Iris pigment epithelial cell (primary cell): ENCODE results near the gene PDS5A.
A peak's percentile ranks its signal among the peaks of the same experiment; 100 is the strongest.
"Not testable (repeated sequence)": the region's sequence is repeated elsewhere in the genome, so short reads cannot be mapped to it uniquely, and the experiment has no call there.

Experiments
- DNase-seq: peaks from one replicate; pipeline ENCODE4 v3.0.0-alpha.2; 2011; ENCODE audit warnings: low read depth

The PDS5A gene

GRCh38 chr4:39977489-39978377 lies at the start of gene PDS5A:
Gene PDS5A (minus strand): TSS chr4:39977911. CDS start chr4:39976577, 1,334 bp downstream.
- DNase-seq, result peak; percentile 89

DNA sequence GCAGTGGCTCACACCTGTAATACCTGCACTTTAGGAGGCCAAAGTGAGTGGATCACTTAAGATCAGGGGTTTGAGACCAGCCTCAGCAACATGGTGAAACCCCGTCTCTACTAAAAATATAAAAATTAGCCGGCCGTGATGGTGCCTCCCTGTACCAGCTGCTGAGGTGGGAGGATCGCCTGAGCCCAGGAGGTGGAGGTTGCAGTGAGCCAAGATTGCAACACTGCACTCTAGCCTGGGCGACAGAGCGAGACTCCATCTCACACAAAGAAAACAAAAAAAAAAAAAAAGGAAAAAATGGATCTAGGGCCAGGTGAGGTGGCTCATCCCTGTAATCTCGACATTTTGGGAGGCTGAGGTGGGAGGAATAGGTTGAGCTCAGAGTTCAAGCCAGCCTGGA lies 46.3 kb upstream of the PDS5A start:
- not testable (repeated sequence) for DNase-seq

DNA sequence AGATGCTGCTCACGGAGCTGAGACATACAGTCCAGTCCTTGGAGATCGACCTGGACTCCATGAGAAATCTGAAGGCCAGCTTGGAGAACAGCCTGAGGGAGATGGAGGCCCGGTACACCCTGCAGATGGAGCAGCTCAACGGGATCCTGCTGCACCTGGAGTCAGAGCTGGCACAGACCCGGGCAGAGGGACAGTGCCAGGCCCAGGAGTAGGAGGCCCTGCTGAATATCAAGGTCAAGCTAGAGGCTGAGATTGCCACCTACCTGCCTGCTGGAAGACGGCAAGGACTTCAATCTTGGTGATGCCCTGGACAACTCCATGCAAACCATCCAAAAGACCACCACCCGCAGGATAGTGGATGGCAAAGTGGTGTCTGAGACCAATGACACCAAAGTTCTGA lies 43.4 kb upstream of the PDS5A start:
- DNase-seq, result not testable (repeated sequence)

GRCh38 chr4:40020221-40020620 lies 42.5 kb upstream of the PDS5A start:
- DNase-seq, result no peak

DNA sequence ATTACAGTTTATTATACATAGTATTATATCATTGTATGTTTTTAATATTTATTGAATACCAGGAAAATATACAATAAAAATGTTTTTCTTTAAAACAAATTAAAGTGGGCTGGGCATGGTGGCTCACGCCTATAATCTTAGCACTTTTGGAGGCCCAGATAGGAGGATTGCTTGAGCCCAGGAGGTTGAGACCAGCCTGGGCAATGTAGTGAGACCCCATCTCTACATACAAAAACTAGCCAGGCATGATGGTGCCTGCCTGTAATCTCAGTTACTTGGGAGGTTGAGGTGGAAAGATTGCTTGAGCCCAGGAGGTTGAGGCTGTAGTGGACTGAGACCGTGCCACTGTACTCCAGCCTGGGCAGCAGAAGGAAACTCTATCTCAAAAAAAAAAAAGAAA lies 38.3 kb upstream of the PDS5A start:
- no peak for DNase-seq

GRCh38 chr4:40003986-40004385 lies 26.3 kb upstream of the PDS5A start:
- peak; percentile 67 for DNase-seq

GRCh38 chr4:40000711-40001110 lies 23.0 kb upstream of the PDS5A start:
- DNase-seq, result no peak

DNA sequence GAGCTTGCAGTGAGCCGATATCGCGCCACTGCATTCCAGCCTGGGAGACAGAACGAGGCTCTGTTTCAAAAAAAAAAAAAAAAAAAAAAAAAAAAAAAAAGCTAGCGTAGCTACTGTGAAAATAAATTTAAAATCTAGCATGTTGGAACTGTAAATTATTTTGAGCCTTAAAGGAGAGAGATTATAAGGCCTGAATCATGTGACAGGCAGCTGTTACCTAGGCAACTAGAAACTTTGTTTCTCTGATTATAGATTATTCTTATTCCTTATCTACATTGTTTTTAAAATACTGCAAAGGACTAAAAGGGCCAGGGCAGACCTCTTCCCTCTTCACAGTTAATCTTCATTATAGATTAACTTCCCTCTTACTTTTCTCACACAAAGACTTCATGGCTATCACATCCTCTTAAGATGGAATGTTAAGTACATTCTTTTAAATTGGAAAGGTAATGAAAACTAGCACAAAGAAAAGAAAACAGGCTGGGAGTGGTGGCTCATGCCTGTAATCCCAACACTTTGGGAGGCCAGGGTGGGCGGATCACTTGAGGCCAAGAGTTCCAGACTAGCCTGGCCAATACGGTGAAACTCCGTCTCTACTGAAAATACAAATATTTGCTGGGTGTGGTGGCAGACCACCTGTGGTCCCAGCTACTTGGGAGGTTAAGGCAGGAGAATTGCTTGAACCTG lies 21.1 kb upstream of the PDS5A start:
- DNase-seq, result no peak

DNA sequence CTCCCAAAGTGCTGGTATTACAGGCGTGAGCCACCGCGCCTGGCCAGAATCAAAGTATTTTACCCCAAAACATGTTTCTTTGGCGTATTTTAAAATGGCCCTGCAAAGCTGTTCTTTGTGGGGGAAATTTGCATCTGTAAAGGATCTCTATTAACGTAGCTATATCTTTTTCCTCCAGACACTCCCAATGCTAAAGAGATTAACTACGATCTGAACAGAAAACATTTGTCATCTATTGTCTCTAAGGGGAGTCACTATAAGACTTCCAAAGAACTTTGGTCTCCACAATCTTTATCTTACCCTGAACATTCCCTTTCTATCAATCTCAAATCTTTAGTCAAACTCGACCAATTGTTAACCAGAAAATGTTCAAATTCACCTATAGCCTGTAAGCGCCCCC lies 19.1 kb upstream of the PDS5A start:
- DNase-seq, result no peak

DNA sequence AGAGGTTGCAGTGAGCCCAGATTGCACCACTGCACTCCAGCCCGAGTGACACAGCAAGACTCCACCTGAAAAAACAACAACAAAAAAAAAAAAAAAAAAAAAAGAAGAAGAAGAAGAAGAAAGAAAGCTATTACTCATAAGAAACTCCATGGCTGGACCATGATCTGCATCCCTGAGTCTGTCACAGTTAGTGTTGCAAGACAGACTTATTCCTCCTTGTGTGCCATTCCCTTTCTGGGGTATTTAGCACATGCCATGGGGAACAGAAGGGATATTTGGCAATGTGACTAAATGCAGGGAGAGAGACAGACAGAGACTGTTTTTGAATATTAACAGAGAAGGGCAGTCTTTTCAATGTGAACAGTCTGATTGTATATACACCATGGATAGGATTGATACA lies 16.7 kb upstream of the PDS5A start:
- DNase-seq, result no peak

- DNase-seq, result not testable (repeated sequence)
Measured at GRCh38 chr4:39989381-39989780, 11.7 kb upstream of the PDS5A start.

DNA sequence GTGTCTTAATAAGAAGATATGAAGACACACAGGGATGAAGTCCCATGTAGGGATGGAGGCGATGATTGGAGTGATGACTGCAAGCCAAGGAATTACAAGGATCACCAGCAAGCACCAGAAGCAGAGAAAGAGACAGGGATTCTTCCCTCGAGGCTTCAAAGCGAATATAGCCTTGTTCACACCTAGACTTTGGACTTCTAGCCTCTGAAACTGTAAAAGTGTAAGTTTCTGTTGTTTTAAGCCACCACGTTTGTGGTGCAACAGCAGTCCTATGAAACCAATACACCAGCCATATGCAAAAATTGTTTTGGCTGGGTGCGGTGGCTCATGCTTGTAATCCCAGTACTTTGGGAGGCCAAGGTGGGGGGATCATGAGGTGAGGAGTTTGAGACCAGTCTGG lies 9.8 kb upstream of the PDS5A start:
- no peak for DNase-seq

- no peak for DNase-seq
Measured at GRCh38 chr4:39978904-39979303, 1.2 kb upstream of the PDS5A start.

DNA sequence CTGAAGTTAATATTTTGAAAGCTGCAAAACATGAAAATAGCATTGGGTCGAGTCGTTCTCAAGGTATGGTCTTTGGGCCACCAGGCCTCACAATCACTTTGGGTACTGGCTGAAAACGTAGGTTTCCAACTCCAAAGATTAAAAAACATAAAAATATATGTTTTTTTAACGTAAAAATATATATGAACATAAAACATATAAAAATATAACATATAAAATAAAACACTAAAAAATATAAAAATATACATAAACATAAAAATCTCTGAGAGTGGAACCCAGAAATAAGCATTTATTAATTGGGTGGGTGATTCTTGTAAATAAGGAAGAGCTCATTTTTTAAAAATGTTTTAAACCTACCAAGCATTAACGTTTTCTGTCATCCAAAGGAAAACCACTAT lies 666 bp upstream of the PDS5A start:
- DNase-seq, result no peak

DNA sequence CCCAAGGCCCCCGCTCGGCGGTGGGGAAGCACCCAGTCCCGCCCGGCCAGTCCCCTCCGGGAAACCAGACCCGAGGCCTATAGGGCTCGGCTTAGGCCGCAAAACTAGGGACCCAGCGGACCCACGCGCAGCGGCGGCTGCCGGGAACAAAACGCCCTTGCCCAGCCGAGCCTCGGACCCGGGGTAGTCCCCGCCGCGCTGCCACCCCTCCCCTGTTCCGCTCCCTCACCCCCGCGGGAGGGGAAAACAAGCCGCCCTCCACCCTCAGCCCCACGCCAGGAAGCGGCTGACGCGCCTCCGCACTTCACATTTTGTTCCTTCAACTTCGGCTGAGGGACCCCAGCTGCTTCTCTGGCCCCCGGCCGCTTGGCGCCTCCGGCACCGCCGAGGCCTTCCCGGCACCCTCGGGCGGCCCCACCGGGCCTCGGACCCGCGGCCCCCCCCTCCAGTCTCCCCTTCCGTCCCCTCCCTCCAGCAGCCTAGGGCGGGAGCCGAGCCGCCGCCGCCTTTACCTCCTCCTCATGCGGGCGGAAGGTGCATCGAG lies 694 bp downstream of the PDS5A start:
- DNase-seq, result peak; percentile 23

- peak; percentile 82 for DNase-seq
Measured at GRCh38 chr4:39976141-39976944, 1.4 kb downstream of the PDS5A start.

DNA sequence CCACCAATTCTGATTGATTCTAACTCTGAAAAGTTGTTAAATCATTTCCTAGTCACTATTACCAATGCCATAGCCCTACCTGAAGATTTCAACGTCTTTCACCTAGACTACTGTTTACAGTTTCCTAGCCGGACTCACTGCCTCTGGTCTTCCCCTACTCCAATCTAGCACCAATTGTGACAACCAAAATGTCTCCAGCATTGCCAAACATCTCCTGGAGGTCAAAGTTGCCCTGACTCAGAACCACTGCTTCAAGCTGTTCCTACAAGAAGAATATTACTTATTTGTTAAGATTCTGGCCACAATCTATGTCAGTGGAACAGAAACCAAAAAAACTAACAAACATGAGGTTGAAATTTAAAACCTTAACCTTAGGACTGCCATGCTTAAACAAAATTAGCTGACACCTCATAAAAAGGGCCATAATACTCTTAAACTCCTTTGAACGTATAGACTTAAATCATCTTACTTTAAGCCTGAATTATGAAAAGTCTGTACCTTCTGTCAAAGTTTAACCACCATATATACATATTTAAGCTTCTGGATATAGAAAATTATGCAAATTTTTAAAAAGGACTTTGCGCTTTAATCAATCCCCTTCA lies 2.1 kb downstream of the PDS5A start:
- DNase-seq, result peak; percentile 93

DNA sequence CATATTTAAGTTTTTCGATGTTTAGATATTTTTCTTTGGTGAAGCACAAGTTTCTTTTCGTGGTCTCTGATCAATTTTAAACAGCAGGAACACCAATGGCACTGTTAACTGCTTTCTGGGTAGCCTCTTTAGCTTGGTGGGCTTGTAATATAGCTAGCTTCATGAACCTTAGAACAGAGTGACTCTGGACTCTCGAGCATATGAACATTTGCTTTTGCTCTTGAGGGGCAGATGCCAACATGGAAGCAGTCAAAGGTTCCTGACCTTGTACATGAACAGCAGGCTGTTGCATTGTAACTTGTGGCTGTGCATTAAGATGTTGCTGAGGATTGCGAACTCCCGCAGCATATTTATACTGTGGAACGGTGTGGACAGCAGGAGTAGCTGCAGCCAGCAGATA lies 4.7 kb downstream of the PDS5A start:
- not testable (repeated sequence) for DNase-seq

GRCh38 chr4:39970671-39971640 lies 6.8 kb downstream of the PDS5A start:
- peak; percentile 58 for DNase-seq

GRCh38 chr4:39963656-39964055 lies 14.1 kb downstream of the PDS5A start:
- DNase-seq, result no peak
